WTC11 (cell line): ENCODE results near the gene PIGU.

ENCODE experiments used
- IRF2 ChIP-seq: sonication (generic); formaldehyde crosslinking; IDR thresholded peaks from 2 replicates; pipeline ENCODE4 v1.8.0; 2022; ENCODE audit warnings: low read depth, missing genetic modification reagents, borderline replicate concordance
- MAX ChIP-seq: sonication (generic); formaldehyde crosslinking; IDR thresholded peaks from 2 replicates; pipeline ENCODE4 v1.8.0; 2022; ENCODE audit warnings: mild to moderate bottlenecking, missing genetic modification reagents
- NR3C1 ChIP-seq: sonication (generic); formaldehyde crosslinking; conservative IDR thresholded peaks from 2 replicates; pipeline ENCODE4 v1.8.1; 2023; ENCODE audit warnings: low read depth, mild to moderate bottlenecking, missing genetic modification reagents
- PRDM15 ChIP-seq: sonication (generic); formaldehyde crosslinking; IDR thresholded peaks from 2 replicates; pipeline ENCODE4 v1.8.0; 2022; ENCODE audit warnings: missing genetic modification reagents
- SP1 ChIP-seq: sonication (generic); formaldehyde crosslinking; conservative IDR thresholded peaks from 2 replicates; pipeline ENCODE4 v1.8.1; 2022; ENCODE audit warnings: missing genetic modification reagents
- TEAD4 ChIP-seq: sonication (generic); formaldehyde crosslinking; IDR thresholded peaks from 2 replicates; pipeline ENCODE4 v1.8.0; 2022; ENCODE audit warnings: mild to moderate bottlenecking, missing genetic modification reagents
- ZNF317 ChIP-seq: sonication (generic); formaldehyde crosslinking; IDR thresholded peaks from 2 replicates; pipeline ENCODE4 v1.8.1; 2023; ENCODE audit warnings: low read depth, mild to moderate bottlenecking, moderate library complexity, missing genetic modification reagents, borderline replicate concordance
- ZNF423 ChIP-seq: fragments of 250-450 bp; sonication (Bioruptor Pico); IDR thresholded peaks from 2 replicates; pipeline ENCODE4 v2.1.2; 2022; ENCODE audit warnings: mild to moderate bottlenecking, moderate library complexity
- TF ChIP-seq, protein P1 (sequence below): fragments of 200-600 bp; IDR thresholded peaks from 2 replicates; pipeline ENCODE4 v1.8.0; 2022; ENCODE audit warnings: antibody characterized with exemption
- TF ChIP-seq, protein P2 (sequence below): sonication (generic); formaldehyde crosslinking; IDR thresholded peaks from 2 replicates; pipeline ENCODE4 v1.8.1; 2023; ENCODE audit warnings: mild to moderate bottlenecking, moderate library complexity, missing genetic modification reagents
- TF ChIP-seq, protein P3 (sequence below): sonication (generic); formaldehyde crosslinking; conservative IDR thresholded peaks from 2 replicates; pipeline ENCODE4 v1.8.1; 2023; ENCODE audit warnings: mild to moderate bottlenecking, low read depth, missing genetic modification reagents, moderate library complexity

DNA sequence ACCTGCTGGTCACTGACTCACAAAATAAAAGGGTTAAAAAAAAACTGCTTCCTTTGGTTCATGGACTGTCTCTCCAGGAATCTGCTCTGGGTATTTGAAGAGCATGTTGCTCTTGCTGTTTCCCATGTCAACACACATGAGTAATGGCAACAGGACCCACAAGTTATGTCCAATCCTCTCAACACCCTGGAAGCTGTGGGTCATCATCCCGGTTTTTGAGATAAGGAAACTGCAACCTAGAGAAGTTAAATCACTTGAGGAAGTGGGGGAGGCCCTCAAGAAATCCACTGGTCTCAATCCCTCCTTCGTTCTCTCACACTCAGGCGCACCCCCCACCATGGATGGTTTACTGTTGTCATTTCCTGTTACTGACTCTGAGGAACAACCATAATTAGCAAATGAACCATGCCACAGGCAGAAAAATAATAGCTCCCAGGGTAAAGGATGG, 106.0 kb downstream of the PIGU start:
- TF ChIP-seq, protein P1, sequence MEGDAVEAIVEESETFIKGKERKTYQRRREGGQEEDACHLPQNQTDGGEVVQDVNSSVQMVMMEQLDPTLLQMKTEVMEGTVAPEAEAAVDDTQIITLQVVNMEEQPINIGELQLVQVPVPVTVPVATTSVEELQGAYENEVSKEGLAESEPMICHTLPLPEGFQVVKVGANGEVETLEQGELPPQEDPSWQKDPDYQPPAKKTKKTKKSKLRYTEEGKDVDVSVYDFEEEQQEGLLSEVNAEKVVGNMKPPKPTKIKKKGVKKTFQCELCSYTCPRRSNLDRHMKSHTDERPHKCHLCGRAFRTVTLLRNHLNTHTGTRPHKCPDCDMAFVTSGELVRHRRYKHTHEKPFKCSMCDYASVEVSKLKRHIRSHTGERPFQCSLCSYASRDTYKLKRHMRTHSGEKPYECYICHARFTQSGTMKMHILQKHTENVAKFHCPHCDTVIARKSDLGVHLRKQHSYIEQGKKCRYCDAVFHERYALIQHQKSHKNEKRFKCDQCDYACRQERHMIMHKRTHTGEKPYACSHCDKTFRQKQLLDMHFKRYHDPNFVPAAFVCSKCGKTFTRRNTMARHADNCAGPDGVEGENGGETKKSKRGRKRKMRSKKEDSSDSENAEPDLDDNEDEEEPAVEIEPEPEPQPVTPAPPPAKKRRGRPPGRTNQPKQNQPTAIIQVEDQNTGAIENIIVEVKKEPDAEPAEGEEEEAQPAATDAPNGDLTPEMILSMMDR: no peak
- TF ChIP-seq TEAD4 (CRISPR knock-in tag) (no peak), MAX (CRISPR knock-in tag) (no peak), ZNF317 (CRISPR knock-in tag) (no peak), SP1 (CRISPR knock-in tag) (no peak), IRF2 (CRISPR knock-in tag) (no peak), PRDM15 (no peak), NR3C1 (CRISPR knock-in tag) (no peak), ZNF423 (CRISPR knock-in tag) (no peak)
- TF ChIP-seq, protein P2, sequence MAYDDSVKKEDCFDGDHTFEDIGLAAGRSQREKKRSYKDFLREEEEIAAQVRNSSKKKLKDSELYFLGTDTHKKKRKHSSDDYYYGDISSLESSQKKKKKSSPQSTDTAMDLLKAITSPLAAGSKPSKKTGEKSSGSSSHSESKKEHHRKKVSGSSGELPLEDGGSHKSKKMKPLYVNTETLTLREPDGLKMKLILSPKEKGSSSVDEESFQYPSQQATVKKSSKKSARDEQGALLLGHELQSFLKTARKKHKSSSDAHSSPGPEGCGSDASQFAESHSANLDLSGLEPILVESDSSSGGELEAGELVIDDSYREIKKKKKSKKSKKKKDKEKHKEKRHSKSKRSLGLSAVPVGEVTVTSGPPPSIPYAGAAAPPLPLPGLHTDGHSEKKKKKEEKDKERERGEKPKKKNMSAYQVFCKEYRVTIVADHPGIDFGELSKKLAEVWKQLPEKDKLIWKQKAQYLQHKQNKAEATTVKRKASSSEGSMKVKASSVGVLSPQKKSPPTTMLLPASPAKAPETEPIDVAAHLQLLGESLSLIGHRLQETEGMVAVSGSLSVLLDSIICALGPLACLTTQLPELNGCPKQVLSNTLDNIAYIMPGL: no peak
- TF ChIP-seq, protein P3, sequence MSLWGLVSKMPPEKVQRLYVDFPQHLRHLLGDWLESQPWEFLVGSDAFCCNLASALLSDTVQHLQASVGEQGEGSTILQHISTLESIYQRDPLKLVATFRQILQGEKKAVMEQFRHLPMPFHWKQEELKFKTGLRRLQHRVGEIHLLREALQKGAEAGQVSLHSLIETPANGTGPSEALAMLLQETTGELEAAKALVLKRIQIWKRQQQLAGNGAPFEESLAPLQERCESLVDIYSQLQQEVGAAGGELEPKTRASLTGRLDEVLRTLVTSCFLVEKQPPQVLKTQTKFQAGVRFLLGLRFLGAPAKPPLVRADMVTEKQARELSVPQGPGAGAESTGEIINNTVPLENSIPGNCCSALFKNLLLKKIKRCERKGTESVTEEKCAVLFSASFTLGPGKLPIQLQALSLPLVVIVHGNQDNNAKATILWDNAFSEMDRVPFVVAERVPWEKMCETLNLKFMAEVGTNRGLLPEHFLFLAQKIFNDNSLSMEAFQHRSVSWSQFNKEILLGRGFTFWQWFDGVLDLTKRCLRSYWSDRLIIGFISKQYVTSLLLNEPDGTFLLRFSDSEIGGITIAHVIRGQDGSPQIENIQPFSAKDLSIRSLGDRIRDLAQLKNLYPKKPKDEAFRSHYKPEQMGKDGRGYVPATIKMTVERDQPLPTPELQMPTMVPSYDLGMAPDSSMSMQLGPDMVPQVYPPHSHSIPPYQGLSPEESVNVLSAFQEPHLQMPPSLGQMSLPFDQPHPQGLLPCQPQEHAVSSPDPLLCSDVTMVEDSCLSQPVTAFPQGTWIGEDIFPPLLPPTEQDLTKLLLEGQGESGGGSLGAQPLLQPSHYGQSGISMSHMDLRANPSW (CRISPR knock-in tag): no peak
